ENCODE data around the gene TSNAXIP1. TPM values are rescaled to one million over a fixed set of nuclear protein-coding genes. Genes with fewer than 3 reads are reported as not detected.

TSNAXIP1 gene
- total and polyA plus RNA-seq, 2 experiments from 2014 or later = 0.97 to 2.4 TPM

DNA sequence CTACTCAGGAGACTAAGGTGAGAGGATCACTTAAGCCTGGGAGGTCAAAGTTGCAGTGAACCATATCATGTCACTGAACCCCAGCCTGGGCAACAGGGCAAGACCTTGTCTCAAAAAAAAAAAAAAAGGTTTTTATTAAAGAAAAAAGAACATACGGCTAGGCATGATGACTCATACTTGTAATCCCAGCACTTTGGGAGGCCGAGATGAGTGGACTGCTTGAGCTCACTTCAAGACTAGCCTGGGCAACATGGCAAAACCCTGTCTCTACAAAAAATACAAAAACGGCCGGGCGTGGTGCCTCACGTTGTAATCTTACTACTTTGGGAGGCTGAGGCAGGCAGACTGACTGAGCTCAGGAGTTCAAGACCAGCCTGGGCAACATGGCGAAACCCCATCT is 38.7 kb upstream of the TSNAXIP1 start (continued):
- TF ChIP-seq, protein P1, sequence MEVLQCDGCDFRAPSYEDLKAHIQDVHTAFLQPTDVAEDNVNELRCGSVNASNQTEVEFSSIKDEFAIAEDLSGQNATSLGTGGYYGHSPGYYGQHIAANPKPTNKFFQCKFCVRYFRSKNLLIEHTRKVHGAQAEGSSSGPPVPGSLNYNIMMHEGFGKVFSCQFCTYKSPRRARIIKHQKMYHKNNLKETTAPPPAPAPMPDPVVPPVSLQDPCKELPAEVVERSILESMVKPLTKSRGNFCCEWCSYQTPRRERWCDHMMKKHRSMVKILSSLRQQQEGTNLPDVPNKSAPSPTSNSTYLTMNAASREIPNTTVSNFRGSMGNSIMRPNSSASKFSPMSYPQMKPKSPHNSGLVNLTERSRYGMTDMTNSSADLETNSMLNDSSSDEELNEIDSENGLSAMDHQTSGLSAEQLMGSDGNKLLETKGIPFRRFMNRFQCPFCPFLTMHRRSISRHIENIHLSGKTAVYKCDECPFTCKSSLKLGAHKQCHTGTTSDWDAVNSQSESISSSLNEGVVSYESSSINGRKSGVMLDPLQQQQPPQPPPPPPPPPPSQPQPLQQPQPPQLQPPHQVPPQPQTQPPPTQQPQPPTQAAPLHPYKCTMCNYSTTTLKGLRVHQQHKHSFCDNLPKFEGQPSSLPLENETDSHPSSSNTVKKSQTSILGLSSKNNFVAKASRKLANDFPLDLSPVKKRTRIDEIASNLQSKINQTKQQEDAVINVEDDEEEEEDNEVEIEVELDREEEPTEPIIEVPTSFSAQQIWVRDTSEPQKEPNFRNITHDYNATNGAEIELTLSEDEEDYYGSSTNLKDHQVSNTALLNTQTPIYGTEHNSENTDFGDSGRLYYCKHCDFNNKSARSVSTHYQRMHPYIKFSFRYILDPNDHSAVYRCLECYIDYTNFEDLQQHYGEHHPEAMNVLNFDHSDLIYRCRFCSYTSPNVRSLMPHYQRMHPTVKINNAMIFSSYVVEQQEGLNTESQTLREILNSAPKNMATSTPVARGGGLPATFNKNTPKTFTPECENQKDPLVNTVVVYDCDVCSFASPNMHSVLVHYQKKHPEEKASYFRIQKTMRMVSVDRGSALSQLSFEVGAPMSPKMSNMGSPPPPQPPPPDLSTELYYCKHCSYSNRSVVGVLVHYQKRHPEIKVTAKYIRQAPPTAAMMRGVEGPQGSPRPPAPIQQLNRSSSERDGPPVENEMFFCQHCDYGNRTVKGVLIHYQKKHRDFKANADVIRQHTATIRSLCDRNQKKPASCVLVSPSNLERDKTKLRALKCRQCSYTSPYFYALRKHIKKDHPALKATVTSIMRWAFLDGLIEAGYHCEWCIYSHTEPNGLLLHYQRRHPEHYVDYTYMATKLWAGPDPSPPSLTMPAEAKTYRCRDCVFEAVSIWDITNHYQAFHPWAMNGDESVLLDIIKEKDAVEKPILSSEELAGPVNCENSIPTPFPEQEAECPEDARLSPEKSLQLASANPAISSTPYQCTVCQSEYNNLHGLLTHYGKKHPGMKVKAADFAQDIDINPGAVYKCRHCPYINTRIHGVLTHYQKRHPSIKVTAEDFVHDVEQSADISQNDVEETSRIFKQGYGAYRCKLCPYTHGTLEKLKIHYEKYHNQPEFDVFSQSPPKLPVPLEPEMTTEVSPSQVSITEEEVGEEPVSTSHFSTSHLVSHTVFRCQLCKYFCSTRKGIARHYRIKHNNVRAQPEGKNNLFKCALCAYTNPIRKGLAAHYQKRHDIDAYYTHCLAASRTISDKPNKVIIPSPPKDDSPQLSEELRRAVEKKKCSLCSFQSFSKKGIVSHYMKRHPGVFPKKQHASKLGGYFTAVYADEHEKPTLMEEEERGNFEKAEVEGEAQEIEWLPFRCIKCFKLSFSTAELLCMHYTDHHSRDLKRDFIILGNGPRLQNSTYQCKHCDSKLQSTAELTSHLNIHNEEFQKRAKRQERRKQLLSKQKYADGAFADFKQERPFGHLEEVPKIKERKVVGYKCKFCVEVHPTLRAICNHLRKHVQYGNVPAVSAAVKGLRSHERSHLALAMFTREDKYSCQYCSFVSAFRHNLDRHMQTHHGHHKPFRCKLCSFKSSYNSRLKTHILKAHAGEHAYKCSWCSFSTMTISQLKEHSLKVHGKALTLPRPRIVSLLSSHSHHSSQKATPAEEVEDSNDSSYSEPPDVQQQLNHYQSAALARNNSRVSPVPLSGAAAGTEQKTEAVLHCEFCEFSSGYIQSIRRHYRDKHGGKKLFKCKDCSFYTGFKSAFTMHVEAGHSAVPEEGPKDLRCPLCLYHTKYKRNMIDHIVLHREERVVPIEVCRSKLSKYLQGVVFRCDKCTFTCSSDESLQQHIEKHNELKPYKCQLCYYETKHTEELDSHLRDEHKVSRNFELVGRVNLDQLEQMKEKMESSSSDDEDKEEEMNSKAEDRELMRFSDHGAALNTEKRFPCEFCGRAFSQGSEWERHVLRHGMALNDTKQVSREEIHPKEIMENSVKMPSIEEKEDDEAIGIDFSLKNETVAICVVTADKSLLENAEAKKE (CRISPR knock-in tag; IDR thresholded peaks at IDR 0.05) = no peak
- no peak for TF ChIP-seq ZNF331 (CRISPR knock-in tag; IDR thresholded peaks at IDR 0.05; ENCODE audit: low read depth)
- TF ChIP-seq, protein P2, sequence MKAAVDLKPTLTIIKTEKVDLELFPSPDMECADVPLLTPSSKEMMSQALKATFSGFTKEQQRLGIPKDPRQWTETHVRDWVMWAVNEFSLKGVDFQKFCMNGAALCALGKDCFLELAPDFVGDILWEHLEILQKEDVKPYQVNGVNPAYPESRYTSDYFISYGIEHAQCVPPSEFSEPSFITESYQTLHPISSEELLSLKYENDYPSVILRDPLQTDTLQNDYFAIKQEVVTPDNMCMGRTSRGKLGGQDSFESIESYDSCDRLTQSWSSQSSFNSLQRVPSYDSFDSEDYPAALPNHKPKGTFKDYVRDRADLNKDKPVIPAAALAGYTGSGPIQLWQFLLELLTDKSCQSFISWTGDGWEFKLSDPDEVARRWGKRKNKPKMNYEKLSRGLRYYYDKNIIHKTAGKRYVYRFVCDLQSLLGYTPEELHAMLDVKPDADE (IDR thresholded peaks at IDR 0.05) = no peak
- no peak for TF ChIP-seq POLR2AphosphoS5 (IDR thresholded peaks at IDR 0.05; ENCODE audit: low read depth)
- TF ChIP-seq, protein P3, sequence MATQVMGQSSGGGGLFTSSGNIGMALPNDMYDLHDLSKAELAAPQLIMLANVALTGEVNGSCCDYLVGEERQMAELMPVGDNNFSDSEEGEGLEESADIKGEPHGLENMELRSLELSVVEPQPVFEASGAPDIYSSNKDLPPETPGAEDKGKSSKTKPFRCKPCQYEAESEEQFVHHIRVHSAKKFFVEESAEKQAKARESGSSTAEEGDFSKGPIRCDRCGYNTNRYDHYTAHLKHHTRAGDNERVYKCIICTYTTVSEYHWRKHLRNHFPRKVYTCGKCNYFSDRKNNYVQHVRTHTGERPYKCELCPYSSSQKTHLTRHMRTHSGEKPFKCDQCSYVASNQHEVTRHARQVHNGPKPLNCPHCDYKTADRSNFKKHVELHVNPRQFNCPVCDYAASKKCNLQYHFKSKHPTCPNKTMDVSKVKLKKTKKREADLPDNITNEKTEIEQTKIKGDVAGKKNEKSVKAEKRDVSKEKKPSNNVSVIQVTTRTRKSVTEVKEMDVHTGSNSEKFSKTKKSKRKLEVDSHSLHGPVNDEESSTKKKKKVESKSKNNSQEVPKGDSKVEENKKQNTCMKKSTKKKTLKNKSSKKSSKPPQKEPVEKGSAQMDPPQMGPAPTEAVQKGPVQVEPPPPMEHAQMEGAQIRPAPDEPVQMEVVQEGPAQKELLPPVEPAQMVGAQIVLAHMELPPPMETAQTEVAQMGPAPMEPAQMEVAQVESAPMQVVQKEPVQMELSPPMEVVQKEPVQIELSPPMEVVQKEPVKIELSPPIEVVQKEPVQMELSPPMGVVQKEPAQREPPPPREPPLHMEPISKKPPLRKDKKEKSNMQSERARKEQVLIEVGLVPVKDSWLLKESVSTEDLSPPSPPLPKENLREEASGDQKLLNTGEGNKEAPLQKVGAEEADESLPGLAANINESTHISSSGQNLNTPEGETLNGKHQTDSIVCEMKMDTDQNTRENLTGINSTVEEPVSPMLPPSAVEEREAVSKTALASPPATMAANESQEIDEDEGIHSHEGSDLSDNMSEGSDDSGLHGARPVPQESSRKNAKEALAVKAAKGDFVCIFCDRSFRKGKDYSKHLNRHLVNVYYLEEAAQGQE (IDR thresholded peaks at IDR 0.05; ENCODE audit: unreplicated experiment) = no peak

Data from GM23338 (cell line).